ENCODE data around the gene SYNDIG1L.

- no peak for TF ChIP-seq EGR1 (IDR thresholded peaks at IDR 0.05; ENCODE audit: low read depth in 2 of 2)
- TF ChIP-seq CTCF (IDR thresholded peaks at IDR 0.05; ENCODE audit: low read depth, low read length, missing input control) = no peak
Measured at GRCh38 chr14:74429221-74429691, 3.2 kb upstream of the SYNDIG1L start.
